OCI-LY1 (cell line): Measurements from ENCODE around the gene MAP3K7CL.

Experiments used
- H2AFZ ChIP-seq: fragments of 200-600 bp; sonication (generic), shearing (Covaris generic); 2 replicates; pipeline ENCODE4 v1.6.0; 2014; ENCODE audit warnings: antibody characterized with exemption, mild to moderate bottlenecking, low read length
- H3F3A ChIP-seq: fragments of 200-600 bp; sonication (generic), shearing (Covaris generic); 2 replicates; pipeline ENCODE4 v1.6.0; 2014; ENCODE audit warnings: mild to moderate bottlenecking, antibody characterized with exemption, low read length, moderate library complexity; ENCODE audit not compliant: insufficient read depth
- H3K27ac ChIP-seq: fragments of 200-600 bp; sonication (generic); 2 replicates; pipeline ENCODE4 v1.5.1; 2014; ENCODE audit warnings: low read length, mixed run types, mild to moderate bottlenecking, low read depth; ENCODE audit not compliant: poor library complexity, severe bottlenecking
- H3K27me3 ChIP-seq: fragments of 200-600 bp; sonication (generic); 2 replicates; pipeline ENCODE4 v1.6.0; 2014; ENCODE audit warnings: antibody characterized with exemption, mild to moderate bottlenecking, low read length, moderate library complexity; ENCODE audit not compliant: insufficient read depth
- H3K36me3 ChIP-seq: fragments of 200-600 bp; sonication (generic); 2 replicates; pipeline ENCODE4 v1.6.1; 2014; ENCODE audit warnings: mild to moderate bottlenecking, antibody characterized with exemption, low read length, moderate library complexity, mixed read lengths; ENCODE audit not compliant: insufficient read depth
- H3K4me1 ChIP-seq: fragments of 200-600 bp; sonication (generic); 2 replicates; pipeline ENCODE4 v1.5.1; 2014; ENCODE audit warnings: mild to moderate bottlenecking, low read length, moderate library complexity; ENCODE audit not compliant: insufficient read depth, severe bottlenecking
- H3K4me2 ChIP-seq: fragments of 200-600 bp; sonication (generic), shearing (Covaris generic); 2 replicates; pipeline ENCODE4 v1.6.1; 2014; ENCODE audit warnings: low read length
- H3K4me3 ChIP-seq: fragments of 200-600 bp; sonication (generic); 2 replicates; pipeline ENCODE4 v1.5.1; 2014; ENCODE audit warnings: low read length, low read depth, mild to moderate bottlenecking, mixed read lengths; ENCODE audit not compliant: poor library complexity, severe bottlenecking
- H3K79me2 ChIP-seq: fragments of 200-600 bp; shearing (Covaris generic); 2 replicates; pipeline ENCODE4 v1.6.1; 2016; ENCODE audit warnings: mixed run types, low read length, mixed read lengths; ENCODE audit not compliant: insufficient read depth
- H3K9ac ChIP-seq: fragments of 200-600 bp; sonication (generic), shearing (Covaris generic); 2 replicates; pipeline ENCODE4 v1.6.1; 2014; ENCODE audit warnings: mild to moderate bottlenecking, low read length, mixed read lengths
- H3K9me2 ChIP-seq: fragments of 200-600 bp; sonication (generic), shearing (Covaris generic); 2 replicates; pipeline ENCODE4 v1.6.1; 2014; ENCODE audit warnings: low read depth, mild to moderate bottlenecking, low read length, mixed read lengths
- H3K9me3 ChIP-seq: fragments of 200-600 bp; shearing (Covaris generic); 2 replicates; pipeline ENCODE4 v1.6.1; 2014; ENCODE audit warnings: low read length, mixed read lengths
- H4K20me1 ChIP-seq: fragments of 200-600 bp; sonication (generic), shearing (Covaris generic); 2 replicates; pipeline ENCODE4 v1.6.0; 2016; ENCODE audit warnings: mild to moderate bottlenecking, low read length; ENCODE audit not compliant: insufficient read depth
- CTCF ChIP-seq: fragments of 200-600 bp; sonication (generic), shearing (Covaris generic); IDR thresholded peaks from 2 replicates; pipeline ENCODE4 v1.5.1; 2017; ENCODE audit warnings: mild to moderate bottlenecking, antibody characterized with exemption, low read length, moderate library complexity, mixed read lengths
- EZH2 ChIP-seq: fragments of 200-600 bp; sonication (generic), shearing (Covaris generic); IDR thresholded peaks from 2 replicates; pipeline ENCODE4 v1.8.0; 2017; ENCODE audit warnings: borderline replicate concordance, mixed run types, mild to moderate bottlenecking, antibody characterized with exemption, low read length, moderate library complexity, mixed read lengths

The MAP3K7CL gene

GRCh38 chr21:29205988-29206387 is 75.5 kb downstream of the MAP3K7CL start:
- Histone ChIP-seq H3K9me3 (peaks cover 9% of the 10 kb centered on the region), H2AFZ (no peak overlapping the region), H3K27ac (no peak overlapping the region), H3K9me2 (no peaks in the 10 kb centered on the region), H3K4me3 (no peak overlapping the region), H3K4me1 (no peaks in the 10 kb centered on the region), H3K36me3 (no peaks in the 10 kb centered on the region; the same call in 1 of the 2 replicates), H3K4me2 (no peak overlapping the region), H4K20me1 (no peaks in the 10 kb centered on the region), H3K27me3 (no peaks in the 10 kb centered on the region; the same call in 1 of the 2 replicates), H3K9ac (no peak overlapping the region), H3F3A (no peaks in the 10 kb centered on the region), H3K79me2 (no peaks in the 10 kb centered on the region)
- TF ChIP-seq EZH2 (no peak), CTCF (no peak)

- H2AFZ ChIP-seq = no peak overlapping the region
- H3K79me2 ChIP-seq = no peaks in the 10 kb centered on the region
- no peaks in the 10 kb centered on the region for H4K20me1 ChIP-seq
- peaks cover 4% of the 10 kb centered on the region; the same call in 1 of the 2 replicates for H3K9me3 ChIP-seq
- H3K9ac ChIP-seq = no peak overlapping the region
- no peaks in the 10 kb centered on the region for H3K4me1 ChIP-seq
- H3K27ac ChIP-seq = no peak overlapping the region
- H3F3A ChIP-seq = no peaks in the 10 kb centered on the region
- no peaks in the 10 kb centered on the region for H3K36me3 ChIP-seq
- no peaks in the 10 kb centered on the region for H3K9me2 ChIP-seq
- no peaks in the 10 kb centered on the region; the same call in 1 of the 2 replicates for H3K27me3 ChIP-seq
- no peak overlapping the region for H3K4me3 ChIP-seq
- H3K4me2 ChIP-seq = no peak overlapping the region
- no peak for TF ChIP-seq EZH2
- TF ChIP-seq CTCF = no peak
Measured at GRCh38 chr21:29206445-29206844, 76.0 kb downstream of the MAP3K7CL start.

- Histone ChIP-seq H3K36me3 (no peaks in the 10 kb centered on the region), H3K4me3 (no peak overlapping the region), H3K9me3 (no peaks in the 10 kb centered on the region), H3K4me2 (no peak overlapping the region), H3K9me2 (no peaks in the 10 kb centered on the region), H4K20me1 (no peaks in the 10 kb centered on the region), H3K4me1 (no peaks in the 10 kb centered on the region), H2AFZ (no peak overlapping the region), H3K9ac (no peak overlapping the region), H3F3A (no peaks in the 10 kb centered on the region), H3K27ac (no peak overlapping the region), H3K27me3 (no peaks in the 10 kb centered on the region), H3K79me2 (no peaks in the 10 kb centered on the region)
- TF ChIP-seq EZH2 = no peak
- no peak for TF ChIP-seq CTCF
Measured at GRCh38 chr21:29207201-29207600, 76.8 kb downstream of the MAP3K7CL start.
